Keratinocyte (primary cell): ENCODE measurements around the gene TMIGD2. TPM values are rescaled to one million over a fixed set of nuclear protein-coding genes. Genes with fewer than 3 reads are reported as not detected.
A peak's percentile ranks its signal among the peaks of the same experiment; 100 is the strongest.

Experiments
- DNase-seq: peaks from one replicate; pipeline ENCODE4 v3.0.0-alpha.2; 2011; ENCODE audit warnings: low read depth, missing footprints, low spot score
- FAIRE-seq: peaks from 2 replicates; lab custom pipeline; 2011; peaks lifted over from hg19 to GRCh38; lab: Jason Lieb, UNC
- H2AFZ ChIP-seq: 2 replicates; pipeline ENCODE4 v1.6.0; 2012; ENCODE audit warnings: low read length, control low read depth, inconsistent platforms; ENCODE audit not compliant: control insufficient read depth
- H3K27ac ChIP-seq: 2 replicates; pipeline ENCODE4 v1.5.1; 2011; ENCODE audit warnings: low read length; ENCODE audit not compliant: control insufficient read depth, insufficient read depth
- H3K27me3 ChIP-seq: 3 replicates; pipeline ENCODE4 v1.6.0; 2011; ENCODE audit warnings: low read length; ENCODE audit not compliant: control insufficient read depth, insufficient read depth; ENCODE audit errors: extremely low read depth
- H3K36me3 ChIP-seq, 2 experiments: 2 replicates in 1 of 2; 3 replicates in 1 of 2; pipeline ENCODE4 v1.5.1; 2011; ENCODE audit warnings: low read length in 2 of 2, mild to moderate bottlenecking in 1 of 2; ENCODE audit not compliant: control insufficient read depth in 2 of 2, insufficient read depth in 2 of 2; ENCODE audit errors: extremely low read depth in 1 of 2
- H3K4me1 ChIP-seq: 3 replicates; pipeline ENCODE4 v1.5.1; 2011; ENCODE audit warnings: low read length; ENCODE audit not compliant: control insufficient read depth, insufficient read depth; ENCODE audit errors: extremely low read depth
- H3K4me2 ChIP-seq: 3 replicates; pipeline ENCODE4 v1.6.0; 2011; ENCODE audit warnings: low read depth, low read length; ENCODE audit not compliant: control insufficient read depth, insufficient read depth; ENCODE audit errors: extremely low read depth
- H3K4me3 ChIP-seq, 3 experiments: fragments of 200-600 bp in 1 of 3; sonication (generic) in 1 of 3; 2 replicates in 2 of 3; 3 replicates in 1 of 3; pipeline ENCODE4 v1.5.1; 2011 to 2016; ENCODE audit warnings: low read length in 3 of 3, mild to moderate bottlenecking in 3 of 3, control low read depth in 2 of 3, inconsistent platforms in 1 of 3, low read depth in 1 of 3, mixed read lengths in 1 of 3, mixed run types in 1 of 3, moderate library complexity in 1 of 3; ENCODE audit not compliant: control insufficient read depth in 2 of 3, insufficient read depth in 2 of 3; ENCODE audit errors: extremely low read depth in 1 of 3
- H3K79me2 ChIP-seq: 2 replicates; pipeline ENCODE4 v1.6.0; 2012; ENCODE audit warnings: low read length; ENCODE audit not compliant: control insufficient read depth, insufficient read depth
- H3K9ac ChIP-seq: 3 replicates; pipeline ENCODE4 v1.6.0; 2011; ENCODE audit warnings: low read length; ENCODE audit not compliant: control insufficient read depth, insufficient read depth; ENCODE audit errors: extremely low read depth
- H3K9me1 ChIP-seq: 3 replicates; pipeline ENCODE4 v1.6.0; 2011; ENCODE audit warnings: low read length; ENCODE audit not compliant: control insufficient read depth, insufficient read depth; ENCODE audit errors: extremely low read depth
- H3K9me3 ChIP-seq: 2 replicates; pipeline ENCODE4 v1.5.1; 2012; ENCODE audit warnings: low read depth, low read length; ENCODE audit not compliant: control insufficient read depth
- H4K20me1 ChIP-seq: 3 replicates; pipeline ENCODE4 v1.6.0; 2011; ENCODE audit warnings: low read length; ENCODE audit not compliant: control insufficient read depth, insufficient read depth; ENCODE audit errors: extremely low read depth
- EZH2 ChIP-seq: IDR thresholded peaks from one replicate; pipeline ENCODE4 v1.6.1; 2012; ENCODE audit warnings: inconsistent platforms, mild to moderate bottlenecking, low read length, moderate library complexity
- dilution Hi-C: fragments of 300-500 bp; cut with MboI; formaldehyde crosslinking; loops from one replicate; pipeline ENCODE4 v1.7.0; 2020; ENCODE audit warnings: low sequenced_read_pairs; ENCODE audit not compliant: extremely low pct_ligation_motif_present
- polyA plus RNA-seq, 5 experiments: library from polyadenylated mRNA; depleted of rRNA in 3 of 5; stranded (reverse) in 3 of 5; stranded (forward) in 1 of 5; unstranded in 1 of 5; fragments of >200 nt; gene quantifications; 1 replicate in 1 of 5; 2 replicates in 3 of 5; 3 replicates in 1 of 5; pipeline versions ENCODE4 v1.2.1 to v1.2.3, GENCODE V29; 2011 to 2012; ENCODE audit warnings: missing spikeins in 2 of 5, low read depth in 1 of 5, low replicate concordance in 1 of 5
- TF ChIP-seq, protein P1 (sequence below), 3 experiments: IDR thresholded peaks in 1 of 3; conservative IDR thresholded peaks in 1 of 3; optimal IDR thresholded peaks in 1 of 3; 2 replicates in 2 of 3; 3 replicates in 1 of 3; pipeline versions ENCODE3 to v1.5.1; 2011; ENCODE audit warnings: low read length in 3 of 3, mild to moderate bottlenecking in 3 of 3, moderate library complexity in 2 of 3, control low read depth in 1 of 3, inconsistent platforms in 1 of 3; ENCODE audit not compliant: insufficient read depth in 2 of 3; ENCODE audit errors: extremely low read depth in 1 of 3

Gene TMIGD2
- polyA plus RNA-seq, 1 donor (not counting 4 experiments of a cell fraction or from before 2014, with no cell fraction given): not detected

GRCh38 chr19:4272894-4273293, 29.3 kb downstream of the TMIGD2 start:
- no peak overlapping the region for H3K9ac ChIP-seq
- H3K4me2 ChIP-seq: no peak overlapping the region
- dilution Hi-C loops: no loop called here

DNA sequence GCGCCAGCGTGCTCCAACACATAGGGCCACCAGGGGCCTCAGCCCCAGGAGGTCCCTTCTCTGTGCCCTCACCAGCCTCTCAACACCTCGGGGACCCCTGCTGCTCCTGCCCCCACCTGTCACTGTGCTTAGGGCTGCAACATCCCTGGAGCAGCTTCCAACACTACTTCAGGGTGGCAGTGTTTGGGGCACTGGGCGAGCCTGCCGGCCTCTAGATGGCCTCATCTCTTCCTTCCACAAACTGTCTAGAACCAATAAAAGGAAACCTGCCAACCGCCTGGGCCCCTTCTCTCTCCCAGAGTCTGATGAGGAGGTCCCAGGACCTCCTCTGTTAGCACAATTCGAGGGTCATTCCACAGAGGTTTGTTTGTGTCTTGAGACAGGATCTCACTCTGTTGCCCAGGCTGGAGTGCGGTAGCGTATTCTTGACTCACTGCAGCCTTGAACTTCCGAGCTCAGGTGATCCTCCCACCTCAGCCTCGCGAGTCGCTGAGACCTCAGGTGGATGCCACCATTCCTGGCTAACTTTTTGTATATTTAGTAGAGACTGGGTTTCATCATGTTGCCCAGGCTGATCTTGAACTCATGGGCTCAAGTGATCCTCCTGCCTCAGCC, 33.3 kb downstream of the TMIGD2 start:
- TF ChIP-seq EZH2: no peak
- TF ChIP-seq, protein P1, sequence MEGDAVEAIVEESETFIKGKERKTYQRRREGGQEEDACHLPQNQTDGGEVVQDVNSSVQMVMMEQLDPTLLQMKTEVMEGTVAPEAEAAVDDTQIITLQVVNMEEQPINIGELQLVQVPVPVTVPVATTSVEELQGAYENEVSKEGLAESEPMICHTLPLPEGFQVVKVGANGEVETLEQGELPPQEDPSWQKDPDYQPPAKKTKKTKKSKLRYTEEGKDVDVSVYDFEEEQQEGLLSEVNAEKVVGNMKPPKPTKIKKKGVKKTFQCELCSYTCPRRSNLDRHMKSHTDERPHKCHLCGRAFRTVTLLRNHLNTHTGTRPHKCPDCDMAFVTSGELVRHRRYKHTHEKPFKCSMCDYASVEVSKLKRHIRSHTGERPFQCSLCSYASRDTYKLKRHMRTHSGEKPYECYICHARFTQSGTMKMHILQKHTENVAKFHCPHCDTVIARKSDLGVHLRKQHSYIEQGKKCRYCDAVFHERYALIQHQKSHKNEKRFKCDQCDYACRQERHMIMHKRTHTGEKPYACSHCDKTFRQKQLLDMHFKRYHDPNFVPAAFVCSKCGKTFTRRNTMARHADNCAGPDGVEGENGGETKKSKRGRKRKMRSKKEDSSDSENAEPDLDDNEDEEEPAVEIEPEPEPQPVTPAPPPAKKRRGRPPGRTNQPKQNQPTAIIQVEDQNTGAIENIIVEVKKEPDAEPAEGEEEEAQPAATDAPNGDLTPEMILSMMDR (optimal IDR thresholded peaks at IDR 0.05 in 1 of 3, IDR thresholded peaks at IDR 0.05 in 1 of 3, conservative IDR thresholded peaks at IDR 0.05 in 1 of 3; ENCODE audit: extremely low read depth in 1 of 3, insufficient read depth in 2 of 3, low read length in 3 of 3): peak in 1 of 3 experiments; percentile 4
- FAIRE-seq: no peak

More at GRCh38 chr19:4272894-4273293, 29.3 kb downstream of the TMIGD2 start:
- Histone ChIP-seq H3K79me2 (no peaks in the 10 kb centered on the region), H3K9me1 (no peaks in the 10 kb centered on the region), H3K4me3 (no peak overlapping the region), H2AFZ (no peak overlapping the region), H3K36me3 (peaks cover 10 to 11% of the 10 kb centered on the region in 2 experiments), H3K27me3 (peaks cover under 1% of the 10 kb centered on the region), H3K4me1 (no peaks in the 10 kb centered on the region), H4K20me1 (no peaks in the 10 kb centered on the region), H3K9me3 (peaks cover 1% of the 10 kb centered on the region), H3K27ac (no peak overlapping the region)
- TF ChIP-seq, protein P1 (optimal IDR thresholded peaks at IDR 0.05 in 1 of 3, IDR thresholded peaks at IDR 0.05 in 1 of 3, conservative IDR thresholded peaks at IDR 0.05 in 1 of 3; ENCODE audit: extremely low read depth in 1 of 3, insufficient read depth in 2 of 3, low read length in 3 of 3): no peak
- TF ChIP-seq EZH2: no peak
- no peak for DNase-seq
- no peak for FAIRE-seq

More for the DNA sequence above, 33.3 kb downstream of the TMIGD2 start:
- dilution Hi-C loops: no loop called here
- peaks cover 1% of the 10 kb centered on the region for H3K9me3 ChIP-seq
- no peak for DNase-seq
- H3K36me3 ChIP-seq: peaks cover 11 to 12% of the 10 kb centered on the region in 2 experiments
- no peak overlapping the region for H3K4me2 ChIP-seq
- H3K9me1 ChIP-seq: no peaks in the 10 kb centered on the region
- no peaks in the 10 kb centered on the region for H3K27me3 ChIP-seq
- peaks cover 3% of the 10 kb centered on the region for H4K20me1 ChIP-seq
- no peak overlapping the region for H3K27ac ChIP-seq
- no peaks in the 10 kb centered on the region for H3K79me2 ChIP-seq
- no peaks in the 10 kb centered on the region for H3K4me1 ChIP-seq
- no peak overlapping the region for H3K4me3 ChIP-seq
- no peak overlapping the region for H3K9ac ChIP-seq
- no peak overlapping the region for H2AFZ ChIP-seq
